ENCODE data around the gene WNT6. TPM values are rescaled to one million over a fixed set of nuclear protein-coding genes. Genes with fewer than 3 reads are reported as not detected.
A peak's percentile ranks its signal among the peaks of the same experiment; 100 is the strongest.

Gene WNT6
- total RNA-seq, 1 experiment from 2014 or later = not detected

DNA sequence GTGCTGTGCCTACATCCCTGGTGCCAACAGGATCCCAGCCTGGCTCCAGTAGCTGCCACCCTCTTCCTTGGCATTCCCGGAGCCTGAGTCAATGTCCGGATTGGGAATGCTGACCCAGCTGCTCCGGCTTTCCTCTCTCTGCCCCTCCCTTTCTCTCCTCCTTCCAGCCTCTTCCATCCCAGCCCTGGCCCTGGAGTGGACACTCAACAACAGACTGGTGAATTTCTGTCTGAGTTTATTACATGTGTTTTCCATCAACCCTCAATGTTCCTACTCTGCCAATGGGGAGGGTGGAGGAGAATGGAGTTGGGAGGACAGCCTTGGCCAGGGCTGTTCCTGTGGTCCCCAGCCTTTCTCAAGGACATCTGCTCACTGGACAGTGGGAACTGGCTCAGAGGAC is 27.1 kb upstream of the WNT6 start:
- Histone ChIP-seq H2AFZ (ENCODE audit: low read length) (no peak overlapping the region), H3K4me1 (ENCODE audit: insufficient read depth, low read length) (peaks cover 27% of the 10 kb centered on the region), H3K9ac (ENCODE audit: low read length) (no peak overlapping the region), H4K20me1 (ENCODE audit: low read length) (no peaks in the 10 kb centered on the region), H3K27me3 (ENCODE audit: low read length) (no peaks in the 10 kb centered on the region), H3F3A (ENCODE audit: low read length, unreplicated experiment) (no peaks in the 10 kb centered on the region), H3K9me2 (replicated peaks; ENCODE audit: low read length) (no peaks in the 10 kb centered on the region), H3K4me2 (ENCODE audit: low read length) (peak overlapping the region; percentile 33), H3K9me3 (ENCODE audit: low read length) (no peaks in the 10 kb centered on the region), H3K4me3 (ENCODE audit: low read length) (no peak overlapping the region), H3K79me2 (ENCODE audit: low read length) (no peaks in the 10 kb centered on the region), H3K27ac (ENCODE audit: low read length) (no peak overlapping the region), H3K36me3 (ENCODE audit: low read depth, low read length) (no peaks in the 10 kb centered on the region)
- DNase-seq = peak; percentile 61
- POLR2A ChIA-PET (ENCODE audit: unreplicated experiment) = no interaction called here
- TF ChIP-seq CTCF (conservative IDR thresholded peaks at IDR 0.05; ENCODE audit: low read depth, low read length) (no peak), EZH2phosphoT487 (IDR thresholded peaks at IDR 0.05; ENCODE audit: borderline replicate concordance, low read length) (no peak), EZH2 (IDR thresholded peaks at IDR 0.05; ENCODE audit: low read length, unreplicated experiment) (no peak)
- intact Hi-C loops (cut with micrococcal nuclease) = no loop called here
- peak; percentile 84 for ATAC-seq
- CTCF ChIA-PET = interaction anchor here (0.6 kb wide), 1 partner anchor 24 kb away, joined by 6 read pairs; no protein-coding TSS in a partner anchor
- BruUV-seq (replicated peaks) = no TSS peak

DNA sequence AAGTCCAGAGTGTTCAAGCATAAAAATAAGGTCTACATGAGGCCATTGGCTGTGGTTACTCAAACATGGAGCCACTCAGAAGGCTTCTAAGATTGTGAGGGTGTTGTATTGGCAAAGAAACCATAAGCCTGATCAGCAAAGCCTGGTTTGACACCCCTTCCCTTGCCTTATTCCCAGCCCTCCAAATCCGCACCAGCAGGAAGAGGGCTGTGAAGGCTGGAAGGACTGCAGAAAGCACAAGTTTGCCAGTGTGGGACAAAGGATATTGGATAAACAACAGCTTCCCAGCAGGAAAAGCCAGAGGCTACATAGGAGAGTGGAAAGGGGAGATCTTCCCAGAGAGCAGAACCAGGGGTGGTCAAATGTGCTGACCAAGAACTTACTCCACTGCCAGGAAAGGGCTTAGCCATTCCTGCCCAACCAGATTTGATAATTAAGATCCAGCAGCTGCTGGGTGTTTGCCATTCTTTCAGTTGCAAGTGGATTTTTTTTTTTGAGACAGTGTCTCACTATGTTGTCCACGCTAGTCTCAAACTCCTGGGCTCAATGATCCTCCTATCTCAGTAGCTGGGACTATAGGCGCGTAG is 26.5 kb upstream of the WNT6 start:
- Histone ChIP-seq H3K27ac (ENCODE audit: low read length) (no peak overlapping the region), H3K9me2 (replicated peaks; ENCODE audit: low read length) (no peaks in the 10 kb centered on the region), H3K9me3 (ENCODE audit: low read length) (no peaks in the 10 kb centered on the region), H3F3A (ENCODE audit: low read length, unreplicated experiment) (no peaks in the 10 kb centered on the region), H3K36me3 (ENCODE audit: low read depth, low read length) (no peaks in the 10 kb centered on the region), H4K20me1 (ENCODE audit: low read length) (no peaks in the 10 kb centered on the region), H3K4me1 (ENCODE audit: insufficient read depth, low read length) (peaks cover 27% of the 10 kb centered on the region), H3K9ac (ENCODE audit: low read length) (no peak overlapping the region), H3K27me3 (ENCODE audit: low read length) (no peaks in the 10 kb centered on the region), H3K4me3 (ENCODE audit: low read length) (no peak overlapping the region), H3K79me2 (ENCODE audit: low read length) (no peaks in the 10 kb centered on the region), H3K4me2 (ENCODE audit: low read length) (no peak overlapping the region), H2AFZ (ENCODE audit: low read length) (no peak overlapping the region)
- intact Hi-C loops (cut with micrococcal nuclease) = no loop called here
- DNase-seq (no peak), ATAC-seq (no peak)
- ChIA-PET CTCF (no interaction called here), POLR2A (ENCODE audit: unreplicated experiment) (no interaction called here)
- TF ChIP-seq EZH2phosphoT487 (IDR thresholded peaks at IDR 0.05; ENCODE audit: borderline replicate concordance, low read length) = no peak
- TF ChIP-seq EZH2 (IDR thresholded peaks at IDR 0.05; ENCODE audit: low read length, unreplicated experiment) = no peak
- TF ChIP-seq CTCF (conservative IDR thresholded peaks at IDR 0.05; ENCODE audit: low read depth, low read length) = no peak
- BruUV-seq (replicated peaks) = no TSS peak

GRCh38 chr2:218834685-218835084 is 24.9 kb upstream of the WNT6 start:
- TF ChIP-seq EZH2phosphoT487 (IDR thresholded peaks at IDR 0.05; ENCODE audit: borderline replicate concordance, low read length) = no peak
- no peak for TF ChIP-seq EZH2 (IDR thresholded peaks at IDR 0.05; ENCODE audit: low read length, unreplicated experiment)
- TF ChIP-seq CTCF (conservative IDR thresholded peaks at IDR 0.05; ENCODE audit: low read depth, low read length) = no peak
- peaks cover 27% of the 10 kb centered on the region for H3K4me1 ChIP-seq (ENCODE audit: insufficient read depth, low read length)
- POLR2A ChIA-PET (ENCODE audit: unreplicated experiment) = no interaction called here
- H3K79me2 ChIP-seq (ENCODE audit: low read length) = no peaks in the 10 kb centered on the region
- H4K20me1 ChIP-seq (ENCODE audit: low read length) = no peaks in the 10 kb centered on the region
- intact Hi-C loops (cut with micrococcal nuclease) = no loop called here
- no peaks in the 10 kb centered on the region for H3K9me3 ChIP-seq (ENCODE audit: low read length)
- H2AFZ ChIP-seq (ENCODE audit: low read length) = no peak overlapping the region
- no peak overlapping the region for H3K9ac ChIP-seq (ENCODE audit: low read length)
- no peaks in the 10 kb centered on the region for H3K36me3 ChIP-seq (ENCODE audit: low read depth, low read length)
- H3K9me2 ChIP-seq (replicated peaks; ENCODE audit: low read length) = no peaks in the 10 kb centered on the region
- peak; percentile 39 for DNase-seq
- H3K4me2 ChIP-seq (ENCODE audit: low read length) = no peak overlapping the region
- H3K4me3 ChIP-seq (ENCODE audit: low read length) = no peak overlapping the region
- H3F3A ChIP-seq (ENCODE audit: low read length, unreplicated experiment) = no peaks in the 10 kb centered on the region
- CTCF ChIA-PET = no interaction called here
- no peak for ATAC-seq
- no peaks in the 10 kb centered on the region for H3K27me3 ChIP-seq (ENCODE audit: low read length)
- no peak overlapping the region for H3K27ac ChIP-seq (ENCODE audit: low read length)
- no TSS peak for BruUV-seq (replicated peaks)

Data from PC-3 (cell line).